PC-9 (cell line): ENCODE results near the gene DEFB132. TPM values are rescaled to one million over a fixed set of nuclear protein-coding genes. Genes with fewer than 3 reads are reported as not detected.

ENCODE experiments used
- BruUV-seq: library from RNA; stranded (reverse); fragments of 400-500 nt; replicated peaks from 2 replicates; lab custom pipeline; 2021; lab: Mats Ljungman, UMichigan
- CTCF ChIA-PET: fragments of 300-600 bp; sonication (Branson Sonifier 250); formaldehyde crosslinking; loops from one replicate; lab custom pipeline; 2022; ENCODE audit warnings: antibody characterized with exemption; lab: Charles Lee
- POLR2A ChIA-PET: fragments of 300-600 bp; sonication (Branson Sonifier 250); formaldehyde crosslinking; loops from one replicate; lab custom pipeline; 2022; ENCODE audit warnings: antibody characterized with exemption; ENCODE audit not compliant: unreplicated experiment; lab: Charles Lee
- DNase-seq, 2 experiments: peaks; one replicate each; pipeline versions ENCODE4 v3.0.0 to v3.0.0-alpha.2; 2015 to 2022; ENCODE audit warnings: mixed read lengths in 1 of 2
- H2AFZ ChIP-seq: fragments of 200-600 bp; sonication (generic); 2 replicates; pipeline ENCODE4 v1.8.1; 2017; ENCODE audit warnings: antibody characterized with exemption
- H3F3A ChIP-seq: fragments of 200-600 bp; sonication (generic); 2 replicates; pipeline ENCODE4 v1.8.1; 2017; ENCODE audit warnings: antibody characterized with exemption, mild to moderate bottlenecking, low read depth; ENCODE audit not compliant: insufficient read depth
- H3K27ac ChIP-seq: fragments of 200-600 bp; sonication (generic); 2 replicates; pipeline ENCODE4 v1.6.1; 2016; ENCODE audit warnings: mixed run types
- H3K27me3 ChIP-seq: fragments of 200-600 bp; sonication (generic); 2 replicates; pipeline ENCODE4 v1.6.1; 2016; ENCODE audit warnings: low read depth, mixed run types; ENCODE audit not compliant: insufficient read depth
- H3K36me3 ChIP-seq: fragments of 200-600 bp; sonication (generic); 2 replicates; pipeline ENCODE4 v1.6.1; 2016; ENCODE audit warnings: low read depth, mixed run types
- H3K4me1 ChIP-seq: fragments of 200-600 bp; sonication (generic); replicated peaks from 2 replicates; pipeline ENCODE4 v1.6.1; 2016; ENCODE audit warnings: mixed run types; ENCODE audit not compliant: insufficient read depth
- H3K4me2 ChIP-seq: fragments of 200-600 bp; sonication (generic); 2 replicates; pipeline ENCODE4 v1.6.1; 2017; ENCODE audit warnings: mixed run types
- H3K4me3 ChIP-seq: fragments of 200-600 bp; sonication (generic); 2 replicates; pipeline ENCODE4 v1.6.1; 2016; ENCODE audit warnings: mixed run types
- H3K79me2 ChIP-seq: fragments of 200-600 bp; sonication (generic); 2 replicates; pipeline ENCODE4 v1.6.1; 2017; ENCODE audit warnings: low read depth, mixed run types
- H3K9me2 ChIP-seq: fragments of 200-600 bp; sonication (generic); 2 replicates; pipeline ENCODE4 v1.8.1; 2017; ENCODE audit warnings: mild to moderate bottlenecking; ENCODE audit not compliant: insufficient read depth
- H3K9me3 ChIP-seq: fragments of 200-600 bp; sonication (generic); 2 replicates; pipeline ENCODE4 v1.8.1; 2016; ENCODE audit warnings: low read depth; ENCODE audit not compliant: insufficient read depth
- H4K20me1 ChIP-seq: fragments of 200-600 bp; sonication (generic); 2 replicates; pipeline ENCODE4 v1.8.1; 2017; ENCODE audit not compliant: insufficient read depth
- EZH2 ChIP-seq: fragments of 200-600 bp; sonication (generic); IDR thresholded peaks from 2 replicates; pipeline ENCODE4 v1.8.0; 2017; ENCODE audit warnings: antibody characterized with exemption, low read depth
- intact Hi-C: fragments of 100-400 bp; cut with micrococcal nuclease; formaldehyde crosslinking; loops from one replicate; pipeline ENCODE4 v1.10.0; 2022; ENCODE audit not compliant: unreplicated experiment
- total RNA-seq: library from RNA; stranded (reverse); gene quantifications from 2 replicates; pipeline ENCODE4 v1.2.3, GENCODE V29; 2021
- TF ChIP-seq, protein P1 (sequence below): fragments of 200-600 bp; sonication (generic); conservative IDR thresholded peaks from 2 replicates; pipeline ENCODE4 v1.6.1; 2017; ENCODE audit warnings: mixed run types, antibody characterized with exemption, mild to moderate bottlenecking, moderate library complexity

DEFB132 gene
- total RNA-seq, 1 experiment from 2014 or later = not detected

GRCh38 chr20:237929-238328 is 19.6 kb upstream of the DEFB132 start:
- no peak overlapping the region for H3K4me3 ChIP-seq
- intact Hi-C loops = no loop called here
- DNase-seq = no peak
- ChIA-PET POLR2A (no interaction called here), CTCF (interaction anchor here (0.7 kb wide), 1 partner anchor 501 kb away, joined by 10 read pairs; no protein-coding TSS in a partner anchor)
- peaks cover 50% of the 10 kb centered on the region for H3K27me3 ChIP-seq
- no peaks in the 10 kb centered on the region for H3F3A ChIP-seq
- no peaks in the 10 kb centered on the region for H3K36me3 ChIP-seq
- H3K9me2 ChIP-seq = no peaks in the 10 kb centered on the region
- no TSS peak for BruUV-seq
- H2AFZ ChIP-seq = no peak overlapping the region
- H3K9me3 ChIP-seq = no peaks in the 10 kb centered on the region
- no peak overlapping the region for H3K27ac ChIP-seq
- TF ChIP-seq, protein P1, sequence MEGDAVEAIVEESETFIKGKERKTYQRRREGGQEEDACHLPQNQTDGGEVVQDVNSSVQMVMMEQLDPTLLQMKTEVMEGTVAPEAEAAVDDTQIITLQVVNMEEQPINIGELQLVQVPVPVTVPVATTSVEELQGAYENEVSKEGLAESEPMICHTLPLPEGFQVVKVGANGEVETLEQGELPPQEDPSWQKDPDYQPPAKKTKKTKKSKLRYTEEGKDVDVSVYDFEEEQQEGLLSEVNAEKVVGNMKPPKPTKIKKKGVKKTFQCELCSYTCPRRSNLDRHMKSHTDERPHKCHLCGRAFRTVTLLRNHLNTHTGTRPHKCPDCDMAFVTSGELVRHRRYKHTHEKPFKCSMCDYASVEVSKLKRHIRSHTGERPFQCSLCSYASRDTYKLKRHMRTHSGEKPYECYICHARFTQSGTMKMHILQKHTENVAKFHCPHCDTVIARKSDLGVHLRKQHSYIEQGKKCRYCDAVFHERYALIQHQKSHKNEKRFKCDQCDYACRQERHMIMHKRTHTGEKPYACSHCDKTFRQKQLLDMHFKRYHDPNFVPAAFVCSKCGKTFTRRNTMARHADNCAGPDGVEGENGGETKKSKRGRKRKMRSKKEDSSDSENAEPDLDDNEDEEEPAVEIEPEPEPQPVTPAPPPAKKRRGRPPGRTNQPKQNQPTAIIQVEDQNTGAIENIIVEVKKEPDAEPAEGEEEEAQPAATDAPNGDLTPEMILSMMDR = no peak
- no peak for TF ChIP-seq EZH2
- no peak overlapping the region for H3K4me2 ChIP-seq
- no peaks in the 10 kb centered on the region for H4K20me1 ChIP-seq
- no peaks in the 10 kb centered on the region for H3K79me2 ChIP-seq
- no peaks in the 10 kb centered on the region for H3K4me1 ChIP-seq

GRCh38 chr20:242905-243304 is 14.6 kb upstream of the DEFB132 start:
- ChIA-PET CTCF (no interaction called here), POLR2A (interaction anchor here (0.6 kb wide), 1 partner anchor 82 kb away, joined by 3 read pairs; the partner anchor contains the start of gene SOX12)

DNA sequence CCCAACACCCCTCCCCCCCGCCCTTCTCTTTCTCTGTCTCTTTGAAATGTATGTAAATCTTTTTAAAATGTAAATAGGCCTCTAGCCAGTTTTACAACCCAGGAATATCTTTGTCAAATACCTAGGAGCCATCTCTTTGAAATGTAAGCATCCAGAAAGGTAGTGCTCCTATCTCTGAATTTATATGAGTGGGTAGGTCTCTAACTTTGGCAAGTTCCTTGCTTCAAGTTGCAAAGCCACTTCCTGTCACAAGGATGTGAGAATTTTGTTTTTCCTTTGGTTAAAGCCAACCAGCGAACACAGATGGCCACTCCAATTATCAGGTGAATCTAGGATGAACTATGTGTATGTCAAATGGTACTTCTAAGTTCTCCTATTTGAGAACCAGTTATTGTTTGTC is 6.2 kb upstream of the DEFB132 start:
- Histone ChIP-seq H3K4me3 (no peak overlapping the region), H4K20me1 (no peaks in the 10 kb centered on the region), H2AFZ (no peak overlapping the region), H3K9me3 (no peaks in the 10 kb centered on the region), H3K27me3 (peaks cover 46% of the 10 kb centered on the region), H3F3A (no peaks in the 10 kb centered on the region), H3K27ac (no peak overlapping the region), H3K4me1 (no peaks in the 10 kb centered on the region), H3K4me2 (no peak overlapping the region), H3K79me2 (no peaks in the 10 kb centered on the region), H3K9me2 (no peaks in the 10 kb centered on the region), H3K36me3 (no peaks in the 10 kb centered on the region)
- TF ChIP-seq, protein P1 = no peak
- no peak for TF ChIP-seq EZH2
- ChIA-PET POLR2A (no interaction called here), CTCF (no interaction called here)
- no peak for DNase-seq
- no TSS peak for BruUV-seq
- intact Hi-C loops = loop anchor here (10.0 kb wide), 1 partner anchor 83 kb away; no protein-coding TSS in a partner anchor

More at GRCh38 chr20:242905-243304, 14.6 kb upstream of the DEFB132 start:
- no peak for DNase-seq
- TF ChIP-seq, protein P1 = no peak
- TF ChIP-seq EZH2 = no peak
- Histone ChIP-seq H4K20me1 (no peaks in the 10 kb centered on the region), H3K4me3 (no peak overlapping the region), H3K9me3 (no peaks in the 10 kb centered on the region), H3K79me2 (no peaks in the 10 kb centered on the region), H3K9me2 (no peaks in the 10 kb centered on the region), H3K4me1 (no peaks in the 10 kb centered on the region), H3K4me2 (no peak overlapping the region), H3F3A (no peaks in the 10 kb centered on the region), H3K27me3 (peaks cover 39% of the 10 kb centered on the region), H3K36me3 (no peaks in the 10 kb centered on the region), H2AFZ (no peak overlapping the region), H3K27ac (no peak overlapping the region)
- BruUV-seq = no TSS peak
- intact Hi-C loops = no loop called here
